Fibroblast of skin of abdomen (primary cell): ENCODE measurements around the gene ARSG.
A peak's percentile ranks its signal among the peaks of the same experiment; 100 is the strongest.
"Not testable (repeated sequence)": the region's sequence is repeated elsewhere in the genome, so short reads cannot be mapped to it uniquely, and the experiment has no call there.

ENCODE experiments used
- DNase-seq: peaks from one replicate; pipeline ENCODE4 v3.0.0-alpha.2; 2013

ARSG gene

DNA sequence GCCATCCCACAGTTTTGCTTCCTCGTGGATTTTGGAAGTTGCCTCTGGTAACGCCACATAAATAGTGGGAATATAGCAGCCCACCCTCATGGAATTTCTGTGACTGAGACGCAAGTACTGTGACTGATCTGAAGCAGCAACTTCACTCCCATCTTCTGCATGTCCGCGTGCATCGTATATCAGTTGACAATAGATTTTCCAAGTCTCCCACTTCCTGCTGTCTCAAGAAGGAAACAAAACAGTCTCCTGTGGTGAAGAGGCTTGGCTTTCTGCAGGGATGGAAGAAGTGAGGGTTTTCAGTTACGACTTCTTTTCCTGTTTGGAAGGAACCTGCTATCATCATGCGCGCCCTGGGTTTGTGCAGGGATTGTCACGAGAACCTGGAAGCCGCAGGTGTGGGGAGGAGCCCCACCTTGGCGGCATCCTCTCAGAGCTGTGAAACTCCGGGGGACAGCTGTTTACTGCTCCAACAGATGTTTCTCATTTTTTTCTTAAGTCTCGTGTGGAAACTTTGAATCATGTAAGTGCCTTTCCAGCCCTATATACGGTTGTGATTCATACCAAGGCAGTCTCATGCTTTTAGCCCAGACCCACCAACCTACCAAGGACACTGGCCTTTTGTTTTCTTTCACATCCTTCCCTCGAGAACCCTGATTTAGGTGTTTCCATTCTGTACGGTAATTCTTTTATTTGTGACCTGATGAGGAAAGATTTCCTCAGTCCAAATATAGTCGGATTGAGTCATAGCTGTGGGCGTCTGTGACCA, 108.5 kb downstream of the ARSG start:
- peak; percentile 56 for DNase-seq

DNA sequence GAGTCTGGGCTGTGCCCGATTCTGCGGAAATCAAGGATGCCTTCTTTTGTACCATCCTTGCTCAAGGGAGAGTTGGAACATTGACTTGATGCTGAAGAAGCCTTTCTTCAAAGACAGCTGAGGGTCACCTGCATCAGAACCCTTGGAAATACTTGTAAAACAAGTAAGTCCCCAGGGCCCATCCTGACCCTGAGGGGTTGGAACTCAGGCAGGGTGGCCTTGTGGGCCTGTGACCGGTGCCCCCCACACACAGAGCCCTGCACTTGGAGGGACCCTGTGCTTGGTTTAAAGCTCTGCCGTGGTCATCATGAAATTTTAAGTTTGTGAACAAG, 109.1 kb downstream of the ARSG start:
- no peak for DNase-seq

DNA sequence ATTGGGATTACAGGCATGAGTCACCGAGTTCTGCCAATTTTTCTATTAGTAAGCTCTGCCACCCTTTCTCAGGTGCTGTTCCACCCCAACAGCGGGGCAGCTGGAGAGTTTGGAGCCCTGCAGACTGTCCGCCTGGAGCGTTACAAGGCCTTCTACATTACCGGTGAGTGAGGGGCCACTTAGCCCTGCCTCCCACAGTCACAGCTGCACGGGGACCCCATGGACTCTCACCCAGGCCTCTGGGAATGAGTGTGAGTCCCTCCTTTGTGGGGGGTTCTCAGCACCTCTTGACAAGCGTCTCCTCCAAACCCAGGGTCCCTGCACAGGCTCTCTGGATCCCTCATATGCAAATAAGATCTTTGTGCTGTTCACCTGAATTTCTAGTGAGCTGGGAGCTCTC, 110.0 kb downstream of the ARSG start:
- DNase-seq = no peak

DNA sequence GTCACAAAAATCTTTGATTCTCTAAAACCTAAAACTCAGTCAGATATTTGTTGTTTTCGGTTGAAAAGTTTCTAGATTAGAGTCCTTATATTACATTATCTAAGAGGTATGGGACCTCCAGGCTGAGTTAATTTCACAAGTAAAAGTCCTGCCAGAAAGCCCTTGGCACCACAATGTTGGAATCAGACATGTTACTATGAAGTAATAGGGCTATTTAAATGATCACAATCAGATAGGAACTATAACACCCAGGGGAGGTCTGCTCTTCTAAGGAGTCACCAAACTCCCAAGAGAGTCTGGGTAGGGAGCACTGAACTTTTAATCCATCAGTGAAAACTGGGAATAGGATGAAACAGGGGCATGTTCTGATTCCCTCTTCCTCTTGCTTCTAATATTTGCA, 111.8 kb downstream of the ARSG start:
- no peak for DNase-seq

DNA sequence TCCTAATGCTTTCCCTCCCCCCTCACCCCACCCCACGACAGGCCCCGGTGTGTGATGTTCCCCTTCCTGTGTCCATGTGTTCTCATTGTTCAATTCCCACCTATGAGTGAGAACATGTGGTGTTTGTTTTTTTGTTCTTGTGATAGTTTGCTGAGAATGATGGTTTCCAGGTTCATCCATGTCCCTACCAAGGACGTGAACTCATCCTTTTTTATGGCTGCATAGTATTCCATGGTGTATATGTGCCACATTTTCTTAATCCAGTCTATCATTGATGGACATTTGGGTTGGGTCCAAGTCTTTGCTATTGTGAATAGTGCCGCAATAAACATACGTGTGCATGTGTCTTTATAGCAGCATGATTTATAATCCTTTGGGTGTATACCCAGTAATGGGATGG, 112.5 kb downstream of the ARSG start:
- DNase-seq = not testable (repeated sequence)

DNA sequence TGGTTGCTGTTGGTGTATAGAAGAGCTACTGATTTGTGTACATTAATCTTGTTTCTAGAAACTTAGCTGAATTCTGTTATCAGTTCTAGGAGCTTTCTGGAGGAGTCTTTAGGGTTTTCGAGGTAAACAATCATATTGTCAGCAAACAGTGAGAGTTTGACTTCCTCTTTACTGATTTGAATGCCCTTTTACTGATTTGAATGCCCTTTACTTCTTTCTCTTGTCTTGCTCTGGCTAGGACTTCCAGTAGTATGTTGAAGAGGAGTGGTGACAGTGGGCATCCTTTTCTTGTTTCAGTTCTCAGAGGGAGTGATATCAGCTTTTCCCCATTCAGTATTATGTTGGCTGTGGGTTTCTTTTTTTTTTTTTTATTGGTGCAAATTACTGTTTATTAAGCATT, 116.4 kb downstream of the ARSG start:
- DNase-seq = not testable (repeated sequence)

DNA sequence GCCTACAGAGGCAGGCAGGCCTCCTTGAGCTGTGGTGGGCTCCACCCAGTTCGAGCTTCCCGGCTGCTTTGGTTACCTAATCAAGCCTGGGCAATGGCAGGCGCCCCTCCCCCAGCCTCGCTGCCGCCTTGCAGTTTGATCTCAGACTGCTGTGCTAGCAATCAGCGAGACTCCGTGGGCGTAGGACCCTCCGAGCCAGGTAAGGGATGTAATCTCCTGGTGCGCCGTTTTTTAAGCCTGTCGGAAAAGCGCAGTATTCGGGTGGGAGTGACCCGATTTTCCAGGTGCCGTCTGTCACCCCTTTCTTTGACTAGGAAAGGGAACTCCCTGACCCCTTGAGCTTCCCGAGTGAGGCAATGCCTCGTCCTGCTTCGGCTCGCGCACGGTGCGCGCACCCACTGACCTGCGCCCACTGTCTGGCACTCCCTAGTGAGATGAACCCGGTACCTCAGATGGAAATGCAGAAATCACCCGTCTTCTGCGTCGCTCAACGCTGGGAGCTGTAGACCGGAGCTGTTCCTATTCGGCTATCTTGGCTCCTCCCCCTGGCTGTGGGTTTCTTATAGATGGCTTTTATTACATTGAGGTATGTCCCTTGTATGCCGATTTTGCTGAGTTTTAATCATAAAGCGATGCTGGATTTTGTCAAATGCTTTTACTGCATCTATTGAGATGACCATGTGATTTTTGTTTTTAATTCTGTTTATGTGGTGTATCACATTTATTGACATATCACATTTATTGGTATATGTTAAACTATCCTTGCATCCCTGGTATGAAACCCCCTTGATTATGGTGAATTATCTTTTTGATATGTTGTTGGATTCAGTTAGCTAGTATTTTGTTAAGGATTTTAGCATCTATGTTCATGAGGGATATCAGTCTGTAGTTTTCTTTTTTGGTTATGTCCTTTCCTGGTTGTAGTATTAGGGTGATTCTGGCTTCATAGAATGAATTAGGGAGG, 122.6 kb downstream of the ARSG start:
- DNase-seq = peak; percentile 25

DNA sequence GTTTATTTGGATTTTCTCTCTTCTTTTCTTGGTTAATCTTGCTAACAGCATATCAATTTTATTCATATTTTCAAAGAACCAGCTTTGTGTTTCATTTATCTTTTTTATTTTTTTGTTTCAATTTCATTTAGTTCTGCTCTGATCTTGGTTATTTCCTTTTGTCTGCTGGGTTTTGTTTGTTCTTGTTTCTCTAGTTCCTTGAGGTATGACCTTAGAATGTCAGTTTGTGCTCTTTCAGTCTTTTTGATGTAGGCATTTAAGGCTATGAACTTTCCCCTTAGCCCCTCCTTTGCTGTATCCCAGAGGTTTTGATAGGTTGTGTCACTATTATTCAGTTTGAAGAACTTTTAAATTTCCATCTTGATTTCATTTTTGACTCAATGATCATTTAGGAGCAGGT, 123.6 kb downstream of the ARSG start:
- DNase-seq = not testable (repeated sequence)

DNA sequence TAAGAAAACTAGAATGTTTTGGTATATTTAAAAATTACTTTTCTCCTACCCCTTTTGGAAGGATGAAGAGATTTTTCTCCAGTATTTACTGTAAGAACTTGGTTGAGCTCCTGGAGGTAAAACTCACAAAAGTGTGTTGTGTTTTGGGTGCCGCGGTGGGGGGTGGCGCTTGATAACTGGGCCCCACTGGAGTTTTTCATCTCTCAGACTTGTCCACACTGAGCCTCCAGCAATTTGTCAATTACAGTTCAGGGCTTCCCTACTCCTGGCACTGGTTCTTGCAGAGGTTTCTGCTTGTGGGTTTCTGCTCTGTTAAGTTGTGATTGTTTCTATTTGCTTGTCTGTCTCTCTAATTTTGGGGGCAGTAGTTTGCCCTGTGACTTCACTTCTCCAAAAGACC, 126.0 kb downstream of the ARSG start:
- no peak for DNase-seq

DNA sequence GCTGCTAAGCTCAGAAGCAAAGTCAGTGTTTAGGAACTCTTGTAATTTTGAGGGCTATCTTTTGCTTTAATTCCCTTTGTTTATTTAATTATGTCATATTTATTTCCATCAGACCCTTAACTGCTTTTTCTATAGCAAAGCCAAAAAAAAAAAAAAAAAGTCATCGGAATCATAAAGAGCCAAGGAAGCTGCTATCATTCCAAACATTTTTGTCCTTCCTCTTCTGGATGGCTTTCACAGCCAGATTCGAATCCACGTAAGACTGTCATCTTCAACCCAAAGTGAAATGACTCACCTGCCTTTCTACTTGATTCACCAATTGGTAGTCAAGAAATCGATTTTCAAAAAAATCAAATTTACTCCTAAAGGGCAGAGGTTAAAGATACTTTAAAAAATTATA, 127.6 kb downstream of the ARSG start:
- no peak for DNase-seq

DNA sequence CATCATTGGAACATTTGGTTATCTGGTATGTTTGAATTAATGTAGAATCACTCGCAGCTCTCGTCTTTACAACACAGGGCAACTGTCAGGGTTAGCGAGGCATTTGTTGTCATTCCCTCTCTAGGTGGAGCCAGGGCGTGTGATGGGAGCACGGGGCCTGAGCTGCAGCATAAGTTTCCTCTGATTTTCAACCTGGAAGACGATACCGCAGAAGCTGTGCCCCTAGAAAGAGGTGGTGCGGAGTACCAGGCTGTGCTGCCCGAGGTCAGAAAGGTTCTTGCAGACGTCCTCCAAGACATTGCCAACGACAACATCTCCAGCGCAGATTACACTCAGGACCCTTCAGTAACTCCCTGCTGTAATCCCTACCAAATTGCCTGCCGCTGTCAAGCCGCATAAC, 128.8 kb downstream of the ARSG start:
- DNase-seq = no peak

DNA sequence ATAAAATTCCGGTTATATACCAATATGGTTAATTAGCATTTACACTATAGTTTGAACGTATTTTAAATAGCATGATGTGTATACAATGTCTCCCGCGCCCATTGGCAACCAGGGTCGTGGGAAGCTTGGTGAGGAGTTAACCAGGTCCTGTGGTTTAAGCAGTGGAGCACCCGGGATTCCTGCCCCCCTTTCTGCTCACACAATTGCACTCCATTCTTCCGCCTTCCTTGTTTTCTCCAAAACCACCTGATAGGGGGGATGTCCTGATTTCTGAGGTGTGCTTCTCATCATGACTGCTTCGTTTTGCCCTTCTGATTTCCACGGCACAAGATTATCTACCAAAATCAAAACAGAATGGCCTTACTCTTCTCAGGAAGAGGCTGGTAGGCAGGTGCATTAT, 130.2 kb downstream of the ARSG start:
- no peak for DNase-seq

DNA sequence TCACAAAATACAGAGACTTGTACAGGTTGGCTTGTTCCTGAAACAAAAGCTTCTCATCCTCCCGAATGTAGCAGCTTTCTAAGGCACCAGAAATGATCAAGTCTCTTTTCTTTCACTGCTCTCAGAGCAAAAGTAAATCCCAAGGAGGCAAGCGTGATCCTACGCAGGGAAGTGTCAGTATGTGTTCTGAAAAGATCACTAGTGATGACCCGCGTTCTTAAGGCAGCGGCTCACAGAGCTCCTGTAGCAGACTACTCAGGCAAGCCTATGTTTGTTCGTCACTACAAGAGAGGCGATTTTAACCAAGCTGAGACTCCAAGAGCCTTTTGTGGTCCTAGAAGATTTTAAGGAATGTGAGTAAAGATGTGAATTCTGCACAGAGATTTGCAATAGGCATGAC, 131.5 kb downstream of the ARSG start:
- no peak for DNase-seq

DNA sequence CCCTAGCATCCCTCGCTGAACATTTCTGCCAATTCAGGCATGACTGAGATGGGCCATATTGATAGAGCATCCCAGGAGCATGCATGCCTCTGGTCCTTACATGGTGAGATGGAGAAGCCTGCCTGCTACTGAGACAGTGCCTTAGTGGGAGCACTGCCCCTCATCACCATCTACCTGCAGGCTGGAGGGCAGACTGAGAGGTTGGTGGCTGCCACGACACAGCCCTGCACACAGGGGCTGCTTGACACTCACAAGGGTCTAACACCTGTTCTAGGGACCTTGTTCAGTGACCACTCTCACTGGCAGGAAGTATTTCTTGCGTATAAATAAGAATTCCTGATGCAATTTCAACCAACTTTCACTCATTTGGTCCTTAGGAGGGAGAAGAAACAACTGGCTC, 132.0 kb downstream of the ARSG start:
- no peak for DNase-seq

DNA sequence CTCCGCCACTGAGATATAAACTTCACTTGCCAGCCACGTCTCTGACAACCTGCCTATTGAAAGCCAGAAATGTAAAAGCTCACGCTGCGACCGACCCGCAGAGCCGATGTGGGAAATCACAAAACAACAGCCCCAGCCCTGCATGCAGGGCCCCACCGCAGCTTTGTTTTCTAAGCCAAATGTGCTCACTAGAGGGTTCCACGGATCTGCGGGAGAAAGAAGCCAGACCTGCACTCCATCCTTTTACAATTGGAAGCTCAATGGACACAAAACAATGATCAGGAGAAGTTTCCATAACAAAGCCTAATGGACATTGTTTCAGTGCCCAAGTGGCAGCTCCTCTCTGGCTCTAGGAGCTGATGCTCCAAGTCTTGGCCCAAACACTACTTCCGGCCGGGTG, 132.9 kb downstream of the ARSG start:
- DNase-seq = no peak

DNA sequence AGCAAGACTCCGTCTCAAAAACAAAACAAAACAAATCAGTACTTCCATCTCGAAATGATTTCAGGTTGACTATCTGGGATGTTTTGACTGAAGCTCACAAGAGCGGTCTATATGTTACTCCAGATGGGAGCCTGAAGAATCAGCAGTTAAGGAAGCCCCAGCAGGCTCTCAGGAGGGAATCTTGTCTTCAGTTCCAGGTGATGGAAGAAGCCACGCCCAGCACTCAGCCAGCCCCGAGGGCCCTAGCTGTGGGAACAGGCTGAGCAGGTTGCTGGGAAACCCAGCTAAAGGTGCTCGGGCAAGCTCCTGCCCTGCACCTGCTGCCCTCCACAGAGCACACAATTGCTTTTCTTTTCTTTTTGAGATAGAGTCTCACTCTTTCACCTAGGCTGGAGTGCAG, 133.6 kb downstream of the ARSG start:
- no peak for DNase-seq

DNA sequence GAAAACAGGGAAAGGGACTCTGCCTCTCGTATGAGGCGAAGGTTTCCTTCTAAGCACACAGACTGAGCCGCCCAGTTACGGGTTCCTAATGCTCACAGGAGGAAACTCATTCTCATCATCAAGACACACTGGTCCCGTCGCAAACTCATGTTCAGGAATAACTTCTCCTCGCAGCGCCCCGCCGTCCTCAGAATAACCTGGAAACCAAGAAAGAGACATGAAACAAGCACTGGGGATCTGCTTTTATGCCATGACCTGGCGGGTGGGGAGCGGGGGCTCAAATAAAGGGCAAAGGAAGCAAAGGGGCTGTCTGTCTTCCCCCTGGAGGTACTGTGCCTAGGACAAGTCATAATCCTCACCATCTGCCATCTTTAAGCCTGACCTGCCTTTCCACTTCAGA, 134.7 kb downstream of the ARSG start:
- no peak for DNase-seq

DNA sequence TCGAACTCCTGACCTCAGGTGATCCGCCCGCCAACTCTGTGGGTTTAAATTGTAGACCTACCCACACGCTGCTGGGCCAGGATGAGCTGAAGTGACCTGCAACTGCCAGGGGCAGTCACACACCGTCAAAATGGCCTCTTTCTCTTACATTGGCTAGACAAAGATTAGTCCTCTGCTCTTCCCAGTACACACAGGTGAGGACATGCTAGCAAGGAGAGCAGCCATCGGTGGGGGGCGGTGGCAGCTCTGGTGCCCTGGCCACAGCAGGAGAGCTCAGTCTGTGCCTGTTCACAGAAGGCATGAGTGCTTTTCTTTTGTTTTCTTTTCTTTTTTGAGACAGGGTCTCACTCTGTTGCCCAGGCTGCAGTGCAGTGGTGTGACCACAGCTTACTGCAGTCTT, 136.3 kb downstream of the ARSG start:
- no peak for DNase-seq

DNA sequence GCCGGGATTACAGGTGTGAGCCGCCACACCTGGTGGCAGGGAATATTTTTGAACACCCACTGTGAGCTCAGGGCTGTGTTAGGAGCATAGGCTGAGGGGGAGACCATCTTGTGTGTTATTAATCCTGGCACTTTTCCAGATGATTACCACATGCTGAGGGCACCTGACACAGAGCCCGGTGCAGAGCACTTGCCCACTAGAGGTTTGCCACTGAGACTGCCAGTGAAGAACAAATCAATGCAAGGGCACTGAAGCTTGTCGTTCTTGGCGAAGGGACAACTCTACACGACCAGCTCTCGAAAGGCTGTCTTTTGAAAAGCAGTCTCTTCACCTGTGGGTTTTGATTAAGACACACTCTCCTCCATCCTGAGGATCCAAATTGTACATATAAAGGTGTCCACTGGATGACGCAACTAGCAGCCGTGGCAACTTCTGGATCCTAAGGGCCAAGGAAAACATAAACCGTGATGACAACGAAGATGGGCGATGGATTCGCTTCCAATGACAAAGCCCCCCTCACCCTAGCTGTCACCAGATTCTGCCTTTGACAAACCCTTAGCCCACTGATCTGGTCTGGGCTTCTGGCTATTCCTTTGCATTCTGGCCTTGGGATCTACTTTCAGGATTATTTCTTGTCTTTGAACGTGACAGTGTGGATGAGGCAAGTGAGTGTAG, 137.3 kb downstream of the ARSG start:
- DNase-seq = no peak

DNA sequence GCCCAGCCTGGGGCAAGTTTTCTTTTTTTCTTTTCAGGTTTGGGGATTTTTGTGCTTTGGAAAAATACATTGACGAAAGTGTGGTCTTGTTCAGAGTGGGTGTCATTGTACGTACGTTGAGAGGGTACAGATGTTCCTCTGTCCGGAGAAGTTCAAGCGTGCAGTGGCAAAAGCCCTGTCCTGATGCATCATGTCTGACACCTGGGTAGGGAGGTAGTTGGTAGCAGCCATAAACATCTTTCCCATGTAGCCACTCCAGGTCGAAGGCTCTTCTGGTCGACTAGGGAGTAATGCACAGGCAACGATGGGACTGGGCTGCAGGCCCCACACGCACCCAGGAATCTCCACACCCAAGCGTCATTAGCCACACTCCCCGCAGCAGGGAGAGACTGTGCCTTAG, 138.6 kb downstream of the ARSG start:
- DNase-seq = no peak

DNA sequence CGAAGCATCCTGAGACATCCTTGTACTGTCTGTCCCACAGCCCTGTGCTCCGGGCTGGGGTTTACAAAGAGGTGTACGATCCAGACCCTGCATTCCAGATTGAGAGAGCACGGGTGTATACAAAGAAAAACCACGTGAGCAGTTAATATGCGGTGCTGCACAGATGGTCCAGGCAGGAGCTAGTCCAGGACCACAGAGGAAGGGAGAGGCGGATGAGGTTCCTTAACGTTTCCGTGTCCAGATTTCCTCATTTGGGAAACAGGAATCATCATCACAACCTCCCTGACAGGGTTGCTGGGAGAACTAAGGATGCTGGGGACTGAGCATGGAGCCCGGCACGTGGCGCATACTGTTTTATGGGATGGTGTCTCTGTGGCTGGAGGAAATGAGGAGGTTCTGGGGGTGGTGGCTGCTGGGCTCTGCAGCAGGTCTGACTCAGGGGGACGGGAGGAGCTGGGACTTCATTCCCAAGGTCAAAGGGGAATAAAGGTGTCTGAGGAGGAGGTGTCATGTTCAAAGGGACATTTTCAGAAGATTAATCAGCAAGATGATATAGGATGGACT, 139.8 kb downstream of the ARSG start:
- DNase-seq = no peak

DNA sequence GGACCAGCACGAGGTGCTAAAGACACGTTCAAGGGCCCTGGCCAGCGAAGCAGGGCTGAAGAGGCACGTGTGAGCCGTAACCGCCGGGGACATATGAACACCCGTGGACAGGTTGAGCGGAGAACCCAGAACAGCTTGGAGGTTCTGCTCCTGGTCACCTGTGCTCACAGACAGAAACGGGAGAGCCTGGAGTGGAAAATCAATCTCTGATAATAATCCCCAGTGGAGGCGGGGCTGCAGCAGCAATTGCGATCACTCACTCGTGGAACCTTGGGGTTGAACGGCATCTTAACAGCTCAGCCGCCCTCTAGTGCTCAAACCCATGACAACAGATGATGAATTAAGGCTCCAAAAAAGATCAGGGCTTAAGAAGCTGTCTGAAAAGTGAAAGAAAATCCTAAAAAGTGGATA, 140.4 kb downstream of the ARSG start:
- peak; percentile 24 for DNase-seq
